ENCODE results near the gene PLEKHN1.
"Not testable (repeated sequence)": the region's sequence is repeated elsewhere in the genome, so short reads cannot be mapped to it uniquely, and the experiment has no call there.

PLEKHN1 gene

DNA sequence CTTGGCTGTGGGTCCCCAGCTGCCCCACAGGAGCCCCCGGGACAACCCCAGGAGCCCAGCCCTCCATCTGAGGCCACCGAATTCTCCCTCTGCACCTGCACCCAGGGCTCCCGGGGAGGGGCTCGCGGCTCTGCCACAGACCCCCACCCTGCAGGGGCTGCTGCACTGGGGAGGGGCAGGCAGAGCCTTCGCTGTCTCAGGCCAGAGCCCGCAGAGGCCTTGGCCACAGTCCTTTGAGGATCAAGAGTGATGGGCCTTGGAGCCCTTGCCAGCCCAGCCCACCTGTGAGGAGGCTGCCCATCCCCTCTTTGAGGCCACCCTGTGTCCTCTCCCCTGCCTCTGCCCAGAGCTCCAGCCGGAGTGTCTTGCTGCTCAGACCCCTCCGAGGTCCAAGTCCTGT, 9.1 kb downstream of the PLEKHN1 start:
- TF ChIP-seq, protein P1, sequence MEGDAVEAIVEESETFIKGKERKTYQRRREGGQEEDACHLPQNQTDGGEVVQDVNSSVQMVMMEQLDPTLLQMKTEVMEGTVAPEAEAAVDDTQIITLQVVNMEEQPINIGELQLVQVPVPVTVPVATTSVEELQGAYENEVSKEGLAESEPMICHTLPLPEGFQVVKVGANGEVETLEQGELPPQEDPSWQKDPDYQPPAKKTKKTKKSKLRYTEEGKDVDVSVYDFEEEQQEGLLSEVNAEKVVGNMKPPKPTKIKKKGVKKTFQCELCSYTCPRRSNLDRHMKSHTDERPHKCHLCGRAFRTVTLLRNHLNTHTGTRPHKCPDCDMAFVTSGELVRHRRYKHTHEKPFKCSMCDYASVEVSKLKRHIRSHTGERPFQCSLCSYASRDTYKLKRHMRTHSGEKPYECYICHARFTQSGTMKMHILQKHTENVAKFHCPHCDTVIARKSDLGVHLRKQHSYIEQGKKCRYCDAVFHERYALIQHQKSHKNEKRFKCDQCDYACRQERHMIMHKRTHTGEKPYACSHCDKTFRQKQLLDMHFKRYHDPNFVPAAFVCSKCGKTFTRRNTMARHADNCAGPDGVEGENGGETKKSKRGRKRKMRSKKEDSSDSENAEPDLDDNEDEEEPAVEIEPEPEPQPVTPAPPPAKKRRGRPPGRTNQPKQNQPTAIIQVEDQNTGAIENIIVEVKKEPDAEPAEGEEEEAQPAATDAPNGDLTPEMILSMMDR (IDR thresholded peaks at IDR 0.05; ENCODE audit: extremely low read depth, missing control alignments): no peak
- DNase-seq (ENCODE audit: low spot score): no peak

DNA sequence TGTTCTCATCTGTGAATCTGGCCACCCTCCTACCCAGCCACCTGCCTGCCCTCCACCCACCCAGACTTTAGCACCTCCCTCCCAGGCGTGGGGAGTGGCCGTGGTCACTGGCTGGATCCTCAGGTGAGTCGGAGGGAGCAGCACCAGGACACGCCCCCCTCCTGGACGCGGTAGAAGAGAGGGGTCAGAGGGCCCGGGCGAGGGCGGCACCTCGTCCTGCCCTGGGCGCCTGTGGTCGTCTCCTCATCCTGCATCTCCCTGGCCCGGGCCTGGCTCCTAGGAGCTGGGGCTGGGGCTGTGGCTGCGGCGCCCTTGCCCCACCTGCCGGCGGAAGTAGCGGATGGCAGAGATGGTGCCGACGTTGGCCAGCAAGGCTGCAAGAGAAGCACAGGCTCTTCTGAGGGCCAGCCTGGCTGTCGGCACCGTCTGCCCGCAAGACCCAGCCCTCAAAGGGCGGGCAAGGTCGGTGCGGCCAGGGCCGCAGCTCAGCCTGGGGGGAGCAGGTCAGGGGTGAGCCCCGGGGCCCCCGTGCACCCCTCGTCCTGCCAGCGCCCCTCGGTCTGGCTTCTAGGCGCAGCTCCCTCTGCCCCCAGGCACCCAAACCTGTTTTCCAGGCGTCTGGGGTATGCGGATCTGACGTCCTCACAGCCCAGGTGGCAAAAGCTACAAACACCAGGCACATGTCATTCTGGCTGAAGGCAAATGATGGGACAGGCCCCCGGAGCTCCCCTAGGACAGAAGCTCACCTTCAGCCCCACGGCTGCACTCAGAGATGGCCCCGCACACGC, 9.8 kb downstream of the PLEKHN1 start:
- TF ChIP-seq, protein P1 (IDR thresholded peaks at IDR 0.05; ENCODE audit: extremely low read depth, missing control alignments): no peak
- peak; percentile 84 for DNase-seq (ENCODE audit: low spot score)

DNA sequence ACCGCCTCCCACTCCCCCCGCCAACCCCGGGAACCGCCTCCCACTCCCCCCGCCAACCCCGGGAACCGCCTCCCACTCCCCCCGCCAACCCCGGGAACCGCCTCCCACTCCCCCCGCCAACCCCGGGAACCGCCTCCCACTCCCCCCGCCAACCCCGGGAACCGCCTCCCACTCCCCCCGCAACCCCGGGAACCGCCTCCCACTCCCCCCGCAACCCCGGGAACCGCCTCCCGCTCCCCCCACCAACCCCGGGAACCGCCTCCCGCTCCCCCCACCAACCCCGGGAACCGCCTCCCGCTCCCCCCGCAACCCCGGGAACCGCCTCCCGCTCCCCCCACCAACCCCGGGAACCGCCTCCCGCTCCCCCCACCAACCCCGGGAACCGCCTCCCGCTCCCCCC, 10.5 kb downstream of the PLEKHN1 start:
- DNase-seq (ENCODE audit: low spot score): not testable (repeated sequence)

DNA sequence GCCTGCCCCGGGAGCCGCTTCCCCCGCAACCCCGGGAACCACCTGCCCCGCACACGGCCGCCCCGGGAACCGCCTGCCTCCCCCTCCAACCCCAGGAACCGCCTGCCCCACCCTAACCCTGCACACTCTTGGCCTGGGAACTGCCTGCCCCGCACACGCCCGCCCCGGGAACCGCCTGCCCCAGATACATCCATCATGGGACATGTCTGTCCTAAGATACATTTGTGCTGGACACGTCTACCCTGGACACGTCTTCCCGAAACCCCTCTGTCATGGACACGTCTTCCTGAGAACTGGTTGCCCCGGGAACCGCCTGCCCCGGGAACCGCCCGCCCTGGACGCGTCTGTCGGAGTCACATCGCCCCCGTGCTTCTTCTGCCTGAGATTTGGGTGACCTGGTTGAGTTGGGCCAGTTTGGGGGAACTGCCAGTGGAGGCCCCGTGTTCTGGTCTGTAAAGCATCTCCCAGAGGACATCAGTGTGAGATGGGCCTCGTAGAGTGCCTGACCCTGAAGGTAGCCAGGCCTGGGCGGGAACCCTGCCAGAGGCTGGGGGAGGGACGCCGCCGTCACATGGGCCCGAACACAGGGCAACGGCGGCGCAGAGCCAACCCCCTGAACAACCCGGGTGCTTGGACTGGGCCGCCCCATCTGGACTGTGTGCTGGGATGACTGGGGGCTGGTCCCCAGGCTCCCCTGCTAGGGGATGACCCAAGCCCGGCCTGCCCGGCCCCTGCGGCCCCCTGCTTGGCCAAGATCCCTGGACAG, 12.0 kb downstream of the PLEKHN1 start:
- DNase-seq (ENCODE audit: low spot score): no peak
- TF ChIP-seq, protein P1 (IDR thresholded peaks at IDR 0.05; ENCODE audit: extremely low read depth, missing control alignments): no peak

DNA sequence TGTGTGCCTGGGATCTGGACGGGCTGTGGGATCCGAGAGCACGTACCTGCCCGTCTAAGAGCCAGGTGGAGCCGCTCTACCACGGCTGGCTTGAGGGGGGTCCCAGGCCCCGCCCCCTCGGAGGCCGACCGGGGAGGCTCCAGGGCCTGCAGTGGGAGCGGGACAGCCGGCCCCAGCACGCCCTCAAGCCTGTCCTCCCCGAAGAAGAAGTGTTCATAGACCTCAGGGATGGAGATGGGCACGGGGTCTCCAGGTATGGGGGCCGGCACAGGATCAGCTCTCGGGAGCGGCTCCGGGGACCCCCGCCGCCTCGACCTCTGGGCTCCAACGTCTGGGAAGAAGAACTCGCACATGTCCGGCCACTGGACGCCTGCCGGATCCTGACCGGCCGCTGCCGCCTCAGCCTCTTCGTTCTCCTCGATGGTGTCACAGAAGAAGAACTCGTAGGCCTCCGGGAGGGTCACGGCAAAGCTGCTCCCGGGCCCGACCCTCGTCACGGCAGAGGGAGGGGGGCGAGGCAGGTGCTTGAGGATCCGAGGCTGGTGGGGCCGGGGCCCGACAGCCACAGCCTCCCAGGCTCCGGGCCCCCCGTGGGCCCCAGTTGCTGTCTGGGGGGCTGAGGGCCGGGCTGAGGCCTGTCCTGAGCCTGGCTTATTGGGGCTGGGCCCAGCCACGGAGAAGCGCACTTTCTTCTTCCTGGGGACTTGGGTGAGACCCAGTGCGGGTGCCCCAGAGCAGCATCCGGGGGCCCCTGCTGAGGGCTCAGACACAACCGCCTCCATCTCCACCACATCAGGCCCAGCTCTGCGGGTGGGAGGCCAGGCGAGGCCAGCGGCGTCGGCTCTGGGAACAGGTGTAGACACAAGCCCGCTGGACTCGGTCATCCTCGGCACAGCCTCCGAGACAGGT, 12.8 kb downstream of the PLEKHN1 start:
- TF ChIP-seq, protein P1 (IDR thresholded peaks at IDR 0.05; ENCODE audit: extremely low read depth, missing control alignments): no peak
- no peak for DNase-seq (ENCODE audit: low spot score)

DNA sequence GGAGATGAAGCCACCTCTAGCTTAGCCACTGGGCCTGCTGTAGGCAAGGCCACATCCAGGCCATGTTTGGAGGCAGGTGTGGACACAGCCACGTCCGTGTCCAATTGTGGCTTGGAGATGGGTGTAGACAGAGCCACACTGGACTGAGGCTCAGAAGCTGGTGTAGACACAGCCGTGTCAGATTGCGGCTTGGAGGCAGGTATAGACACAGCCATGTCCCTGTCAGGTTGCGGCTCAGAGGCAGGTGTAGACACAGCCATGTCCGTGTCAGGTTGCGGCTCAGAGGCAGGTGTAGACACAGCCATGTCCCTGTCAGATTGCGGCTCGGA, 13.4 kb downstream of the PLEKHN1 start:
- DNase-seq (ENCODE audit: low spot score): no peak
- TF ChIP-seq, protein P1 (IDR thresholded peaks at IDR 0.05; ENCODE audit: extremely low read depth, missing control alignments): no peak

DNA sequence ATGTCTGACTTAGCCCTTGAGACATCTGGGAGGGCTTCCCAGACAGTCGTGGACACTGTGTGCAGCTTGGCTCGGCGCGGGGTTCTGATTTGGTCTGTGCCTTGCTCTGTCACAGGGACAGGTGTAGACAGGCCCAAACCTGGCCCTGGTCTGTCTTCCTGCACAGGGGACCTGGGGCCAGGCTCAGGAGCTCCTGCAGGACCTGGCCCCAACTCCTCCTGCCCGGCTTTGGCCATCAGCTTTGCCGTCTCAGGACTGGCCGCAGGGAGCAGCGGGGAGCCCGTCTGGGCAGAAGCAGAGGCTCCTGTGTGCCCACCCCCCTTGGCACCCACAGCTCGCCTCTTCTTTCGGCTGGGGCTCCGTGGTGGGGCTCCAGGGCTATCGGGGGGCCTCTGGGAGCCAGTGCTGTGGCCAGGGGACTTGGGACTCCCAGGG, 13.9 kb downstream of the PLEKHN1 start:
- TF ChIP-seq, protein P1 (IDR thresholded peaks at IDR 0.05; ENCODE audit: extremely low read depth, missing control alignments): no peak
- no peak for DNase-seq (ENCODE audit: low spot score)
